Natural killer cell treated with Interleukin-12 subunit alpha and Interleukin-12 subunit beta and Interleukin-15 and Interleukin-18, amount 100 ng/mL, for 72 hours (primary cell): Measurements from ENCODE around the gene NLRC5. TPM values are rescaled to one million over a fixed set of nuclear protein-coding genes. Genes with fewer than 3 reads are reported as not detected.

ENCODE experiments used
- ATAC-seq, 2 donors: fragments of 150-1000 bp; cut with Tn5 transposase in 1 of 2; sonication (Bioruptor Pico), chemical (Tn5 transposase) in 1 of 2; 2 replicates each; pipeline ENCODE4 v1.10.0; 2021
- DNase-seq: peaks from one replicate; pipeline ENCODE4 v3.0.0; 2022; ENCODE audit warnings: low spot score
- H3K27ac Mint-ChIP-seq, 2 donors: 1 replicate in 1 of 2; 2 replicates in 1 of 2; pipeline ENCODE4 v1.8.0; 2022; ENCODE audit warnings: mixed read lengths in 2 of 2, mild to moderate bottlenecking in 1 of 2, moderate library complexity in 1 of 2
- H3K27me3 Mint-ChIP-seq, 2 donors: 1 replicate in 1 of 2; 2 replicates in 1 of 2; pipeline ENCODE4 v1.8.0; 2022; ENCODE audit warnings: mixed read lengths in 2 of 2
- H3K36me3 Mint-ChIP-seq: one replicate; pipeline ENCODE4 v1.8.0; 2022; ENCODE audit warnings: mixed read lengths
- H3K4me1 Mint-ChIP-seq, 2 donors: 1 replicate in 1 of 2; 2 replicates in 1 of 2; pipeline ENCODE4 v1.8.0; 2022; ENCODE audit warnings: low read depth in 2 of 2, mixed read lengths in 2 of 2, mild to moderate bottlenecking in 1 of 2
- H3K4me3 Mint-ChIP-seq: one replicate; pipeline ENCODE4 v1.8.0; 2022; ENCODE audit warnings: mixed read lengths
- H3K9me3 Mint-ChIP-seq: 2 replicates; pipeline ENCODE4 v1.8.0; 2022; ENCODE audit warnings: mixed read lengths
- total RNA-seq, 2 donors: library from RNA; stranded (reverse); gene quantifications; one replicate each; pipeline ENCODE4 v1.2.3, GENCODE V29; 2022

Gene NLRC5, protein sequence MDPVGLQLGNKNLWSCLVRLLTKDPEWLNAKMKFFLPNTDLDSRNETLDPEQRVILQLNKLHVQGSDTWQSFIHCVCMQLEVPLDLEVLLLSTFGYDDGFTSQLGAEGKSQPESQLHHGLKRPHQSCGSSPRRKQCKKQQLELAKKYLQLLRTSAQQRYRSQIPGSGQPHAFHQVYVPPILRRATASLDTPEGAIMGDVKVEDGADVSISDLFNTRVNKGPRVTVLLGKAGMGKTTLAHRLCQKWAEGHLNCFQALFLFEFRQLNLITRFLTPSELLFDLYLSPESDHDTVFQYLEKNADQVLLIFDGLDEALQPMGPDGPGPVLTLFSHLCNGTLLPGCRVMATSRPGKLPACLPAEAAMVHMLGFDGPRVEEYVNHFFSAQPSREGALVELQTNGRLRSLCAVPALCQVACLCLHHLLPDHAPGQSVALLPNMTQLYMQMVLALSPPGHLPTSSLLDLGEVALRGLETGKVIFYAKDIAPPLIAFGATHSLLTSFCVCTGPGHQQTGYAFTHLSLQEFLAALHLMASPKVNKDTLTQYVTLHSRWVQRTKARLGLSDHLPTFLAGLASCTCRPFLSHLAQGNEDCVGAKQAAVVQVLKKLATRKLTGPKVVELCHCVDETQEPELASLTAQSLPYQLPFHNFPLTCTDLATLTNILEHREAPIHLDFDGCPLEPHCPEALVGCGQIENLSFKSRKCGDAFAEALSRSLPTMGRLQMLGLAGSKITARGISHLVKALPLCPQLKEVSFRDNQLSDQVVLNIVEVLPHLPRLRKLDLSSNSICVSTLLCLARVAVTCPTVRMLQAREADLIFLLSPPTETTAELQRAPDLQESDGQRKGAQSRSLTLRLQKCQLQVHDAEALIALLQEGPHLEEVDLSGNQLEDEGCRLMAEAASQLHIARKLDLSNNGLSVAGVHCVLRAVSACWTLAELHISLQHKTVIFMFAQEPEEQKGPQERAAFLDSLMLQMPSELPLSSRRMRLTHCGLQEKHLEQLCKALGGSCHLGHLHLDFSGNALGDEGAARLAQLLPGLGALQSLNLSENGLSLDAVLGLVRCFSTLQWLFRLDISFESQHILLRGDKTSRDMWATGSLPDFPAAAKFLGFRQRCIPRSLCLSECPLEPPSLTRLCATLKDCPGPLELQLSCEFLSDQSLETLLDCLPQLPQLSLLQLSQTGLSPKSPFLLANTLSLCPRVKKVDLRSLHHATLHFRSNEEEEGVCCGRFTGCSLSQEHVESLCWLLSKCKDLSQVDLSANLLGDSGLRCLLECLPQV (N-terminal part only)
- 100 to 1,000 TPM; 190 to 316 TPM for total RNA-seq

DNA sequence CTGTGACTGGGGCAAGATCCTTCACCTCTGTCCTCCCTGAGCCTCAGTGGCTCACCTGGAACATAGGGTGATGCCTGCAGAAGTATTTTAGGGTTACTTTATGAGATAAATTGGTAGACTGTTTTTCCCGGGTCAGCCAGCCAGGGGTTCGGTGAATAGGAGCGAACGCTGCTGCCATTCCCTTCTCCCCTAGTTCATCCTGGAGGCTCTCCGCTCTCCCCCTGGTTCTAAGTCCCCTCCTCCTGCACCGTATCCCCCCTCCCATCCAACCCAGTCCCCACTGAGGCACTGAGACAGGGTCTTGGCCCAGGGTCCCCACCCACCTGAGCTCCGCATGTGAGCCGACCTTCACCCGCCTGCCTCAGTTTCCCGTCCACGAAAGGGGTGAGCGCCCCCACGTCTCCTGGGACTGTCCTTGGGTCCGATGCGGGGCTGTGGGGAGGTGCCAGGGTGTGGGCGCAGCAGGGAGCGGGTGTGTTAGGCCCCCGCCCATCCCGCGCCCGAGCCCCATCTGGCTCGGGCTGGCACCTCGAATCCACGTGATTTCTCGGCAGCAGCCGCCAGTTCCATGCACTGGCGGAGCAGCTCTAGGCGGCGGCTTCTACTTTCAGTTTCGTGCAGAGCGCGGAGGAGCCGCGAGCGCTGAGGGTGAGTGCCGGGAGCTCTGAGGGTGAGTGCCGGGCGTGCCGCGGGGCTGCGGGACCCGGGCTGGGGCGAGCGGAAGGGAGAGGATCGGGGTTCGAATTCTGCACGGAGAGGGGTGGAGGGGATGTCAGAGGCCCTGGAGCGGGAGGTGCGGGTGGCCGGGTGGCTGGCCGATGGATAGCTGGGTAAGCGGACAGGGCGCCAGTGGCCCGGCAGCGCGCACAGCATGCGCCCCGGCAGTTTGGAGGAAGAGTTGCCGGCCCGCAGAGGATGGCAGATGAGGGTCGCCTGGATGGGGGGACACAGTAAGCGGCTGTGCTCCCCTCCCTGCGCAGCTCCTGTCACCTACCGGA lies at the start of gene NLRC5:
TSS of gene NLRC5 (plus strand) at position 610 of the 998 bp plus-strand sequence. CDS start 31,156 bp downstream, outside the sequence.
- H3K4me3 Mint-ChIP-seq: peak within 1 kb of the TSS; percentile 99
- peak within 1 kb of the TSS; percentile 99 for H3K27ac Mint-ChIP-seq
- H3K27me3 Mint-ChIP-seq: no peaks in the 10 kb centered on the region
- H3K4me1 Mint-ChIP-seq: peaks cover 63 to 73% of the 10 kb centered on the region in 2 donors
- peaks cover 31% of the 10 kb centered on the region for H3K36me3 Mint-ChIP-seq
- H3K9me3 Mint-ChIP-seq: no peaks in the 10 kb centered on the region
- DNase-seq: peak; percentile 96
- peak; percentile 92 to 94 for ATAC-seq

DNA sequence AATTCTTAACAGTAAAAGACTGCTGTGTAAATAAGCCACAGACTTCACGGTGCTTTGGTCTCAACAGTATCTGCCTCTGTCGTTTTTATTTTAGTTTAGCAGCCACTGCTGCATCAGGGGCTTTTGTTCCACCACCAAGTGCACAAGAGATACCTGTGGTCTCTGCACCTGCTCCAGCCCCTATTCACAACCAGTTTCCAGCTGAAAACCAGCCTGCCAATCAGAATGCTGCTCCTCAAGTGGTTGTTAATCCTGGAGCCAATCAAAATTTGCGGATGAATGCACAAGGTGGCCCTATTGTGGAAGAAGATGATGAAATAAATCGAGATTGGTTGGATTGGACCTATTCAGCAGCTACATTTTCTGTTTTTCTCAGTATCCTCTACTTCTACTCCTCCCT lies 49.6 kb upstream of the NLRC5 start:
- no peak for DNase-seq
- H3K27ac Mint-ChIP-seq: peak overlapping the region; percentile 85 to 87
- no peaks in the 10 kb centered on the region for H3K27me3 Mint-ChIP-seq
- H3K4me3 Mint-ChIP-seq: peak overlapping the region; percentile 74
- no peaks in the 10 kb centered on the region for H3K9me3 Mint-ChIP-seq
- peaks cover 45 to 61% of the 10 kb centered on the region in 2 donors for H3K4me1 Mint-ChIP-seq
- no peak for ATAC-seq
- peaks cover 55% of the 10 kb centered on the region for H3K36me3 Mint-ChIP-seq

DNA sequence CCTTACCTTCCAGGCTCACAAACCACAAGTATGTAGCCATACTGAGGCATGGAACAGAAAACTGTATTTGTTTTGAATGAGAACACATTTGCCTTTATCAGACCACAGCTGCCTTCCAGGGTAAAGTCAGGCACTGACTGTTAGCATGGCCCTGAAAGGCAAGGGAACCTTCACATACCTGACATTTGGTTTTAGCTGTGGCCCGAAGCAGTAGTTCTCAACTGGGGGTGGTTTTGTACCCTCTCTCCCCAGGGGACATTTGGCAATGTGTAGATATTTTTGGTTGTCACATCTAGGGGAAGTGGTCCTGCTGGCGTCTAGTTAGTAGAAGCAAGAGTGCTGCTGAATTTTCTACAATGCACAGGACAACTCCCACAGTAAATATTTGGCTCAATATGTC lies 48.3 kb upstream of the NLRC5 start:
- H3K27ac Mint-ChIP-seq: no peak overlapping the region
- H3K4me3 Mint-ChIP-seq: no peak overlapping the region
- no peaks in the 10 kb centered on the region for H3K27me3 Mint-ChIP-seq
- H3K36me3 Mint-ChIP-seq: peaks cover 43% of the 10 kb centered on the region
- no peak for ATAC-seq
- H3K9me3 Mint-ChIP-seq: no peaks in the 10 kb centered on the region
- DNase-seq: no peak
- peaks cover 36 to 54% of the 10 kb centered on the region in 2 donors for H3K4me1 Mint-ChIP-seq

DNA sequence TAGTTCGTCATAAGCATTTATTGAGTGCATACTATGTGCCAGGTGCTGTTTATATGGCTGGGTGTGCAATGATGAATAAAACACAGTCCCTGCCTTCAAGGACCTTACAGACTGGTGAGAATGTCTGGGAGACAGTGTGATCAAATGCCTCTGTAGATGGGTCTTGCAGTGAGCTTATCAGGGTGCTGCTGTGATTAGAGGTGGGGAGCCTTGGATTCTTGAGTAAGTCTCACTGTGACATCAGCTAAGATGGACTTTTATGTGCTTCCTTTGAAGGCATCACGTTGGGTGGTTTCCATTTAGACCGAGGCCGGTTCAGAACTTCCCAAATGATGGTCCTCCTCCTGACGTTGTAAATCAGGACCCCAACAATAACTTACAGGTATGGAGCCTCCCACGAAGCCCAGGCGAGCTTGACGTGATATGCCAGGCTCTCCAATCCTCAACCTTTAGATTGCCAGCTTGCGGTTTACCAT lies 47.5 kb upstream of the NLRC5 start:
- H3K36me3 Mint-ChIP-seq: peaks cover 39% of the 10 kb centered on the region
- no peak overlapping the region for H3K4me3 Mint-ChIP-seq
- ATAC-seq: no peak
- peaks cover 34 to 50% of the 10 kb centered on the region in 2 donors for H3K4me1 Mint-ChIP-seq
- no peaks in the 10 kb centered on the region for H3K27me3 Mint-ChIP-seq
- H3K9me3 Mint-ChIP-seq: no peaks in the 10 kb centered on the region
- no peak overlapping the region for H3K27ac Mint-ChIP-seq
- DNase-seq: no peak

DNA sequence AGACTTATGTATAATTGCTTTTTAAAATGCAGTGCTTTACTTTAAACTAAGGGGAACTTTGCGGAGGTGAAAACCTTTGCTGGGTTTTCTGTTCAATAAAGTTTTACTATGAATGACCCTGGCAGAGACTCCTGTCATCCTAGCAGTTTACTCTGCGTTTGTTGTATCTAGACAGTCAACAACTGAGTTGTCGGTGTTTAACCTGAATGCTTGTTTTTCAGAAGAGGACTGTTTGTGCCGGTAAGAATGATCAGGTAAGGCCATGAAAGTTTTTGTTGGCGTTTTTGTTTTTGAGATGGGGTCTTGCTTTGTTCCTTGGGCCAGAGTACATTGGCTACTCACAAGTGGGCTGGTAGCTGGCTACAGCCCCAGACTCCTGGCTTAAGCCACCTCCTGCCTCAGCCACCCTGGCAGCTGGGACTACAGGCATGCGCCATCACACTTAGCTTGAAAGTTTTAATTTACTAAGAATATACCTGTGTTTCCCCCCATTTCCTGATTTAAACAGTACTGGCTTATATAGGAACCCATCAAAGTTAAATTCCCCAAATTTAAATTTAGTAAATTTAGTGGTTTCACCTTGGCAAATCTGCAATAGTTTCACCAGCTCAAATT lies 45.5 kb upstream of the NLRC5 start:
- Mint-ChIP-seq H3K36me3 (peaks cover 20% of the 10 kb centered on the region), H3K27me3 (no peaks in the 10 kb centered on the region), H3K9me3 (no peaks in the 10 kb centered on the region), H3K27ac (peak overlapping the region in 1 of 2 donors; percentile 78), H3K4me3 (no peak overlapping the region), H3K4me1 (peaks cover 25 to 31% of the 10 kb centered on the region in 2 donors)
- ATAC-seq (no peak), DNase-seq (no peak)

DNA sequence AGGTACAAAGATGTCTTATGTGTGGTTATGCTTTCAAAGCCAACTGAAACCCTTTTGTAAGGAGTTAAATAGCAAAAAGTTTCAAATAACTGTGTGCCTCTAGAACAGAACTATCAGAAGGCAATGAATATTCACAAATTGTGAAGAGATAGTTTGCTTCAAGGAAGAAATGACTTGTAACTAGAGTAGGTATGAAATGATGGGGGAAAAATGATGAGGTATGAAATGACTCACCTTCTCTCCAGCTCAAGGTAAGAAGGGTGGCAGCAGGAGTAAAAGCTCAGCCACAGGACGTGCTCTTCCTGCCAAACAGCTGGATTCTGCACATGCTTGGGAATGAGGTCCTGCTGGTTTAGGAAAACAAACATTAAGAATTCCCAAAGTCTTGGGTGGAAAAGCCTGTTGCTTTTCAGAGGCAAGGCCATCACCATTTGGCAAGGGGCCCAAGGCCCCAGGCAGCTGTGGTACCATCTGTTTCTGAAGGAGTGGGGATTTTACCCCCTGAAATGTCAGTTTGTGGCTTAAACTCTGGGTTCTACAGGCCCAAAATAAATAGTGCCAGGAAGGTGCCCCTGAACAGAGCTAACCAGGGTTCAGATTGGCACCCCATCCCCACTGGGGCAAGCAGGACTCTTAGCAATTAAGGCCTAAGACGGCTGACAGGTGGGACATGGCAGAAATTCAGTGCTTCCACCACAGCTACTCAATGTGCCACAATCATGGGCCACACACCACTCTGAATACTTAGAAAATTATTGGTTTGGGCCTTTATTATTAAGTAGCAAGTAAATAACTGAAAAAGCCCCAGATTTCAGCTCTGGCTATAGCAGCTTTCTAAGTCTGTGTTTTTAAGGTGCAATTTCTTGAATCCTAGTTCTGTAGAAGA lies 44.2 kb upstream of the NLRC5 start:
- peaks cover 7% of the 10 kb centered on the region for H3K36me3 Mint-ChIP-seq
- no peaks in the 10 kb centered on the region for H3K9me3 Mint-ChIP-seq
- DNase-seq (no peak), ATAC-seq (peak in 1 of 2 donors; percentile 78)
- peaks cover 19 to 21% of the 10 kb centered on the region in 2 donors for H3K4me1 Mint-ChIP-seq
- no peaks in the 10 kb centered on the region for H3K27me3 Mint-ChIP-seq
- peak overlapping the region; percentile 44 for H3K4me3 Mint-ChIP-seq
- H3K27ac Mint-ChIP-seq: peak overlapping the region; percentile 68 to 78

DNA sequence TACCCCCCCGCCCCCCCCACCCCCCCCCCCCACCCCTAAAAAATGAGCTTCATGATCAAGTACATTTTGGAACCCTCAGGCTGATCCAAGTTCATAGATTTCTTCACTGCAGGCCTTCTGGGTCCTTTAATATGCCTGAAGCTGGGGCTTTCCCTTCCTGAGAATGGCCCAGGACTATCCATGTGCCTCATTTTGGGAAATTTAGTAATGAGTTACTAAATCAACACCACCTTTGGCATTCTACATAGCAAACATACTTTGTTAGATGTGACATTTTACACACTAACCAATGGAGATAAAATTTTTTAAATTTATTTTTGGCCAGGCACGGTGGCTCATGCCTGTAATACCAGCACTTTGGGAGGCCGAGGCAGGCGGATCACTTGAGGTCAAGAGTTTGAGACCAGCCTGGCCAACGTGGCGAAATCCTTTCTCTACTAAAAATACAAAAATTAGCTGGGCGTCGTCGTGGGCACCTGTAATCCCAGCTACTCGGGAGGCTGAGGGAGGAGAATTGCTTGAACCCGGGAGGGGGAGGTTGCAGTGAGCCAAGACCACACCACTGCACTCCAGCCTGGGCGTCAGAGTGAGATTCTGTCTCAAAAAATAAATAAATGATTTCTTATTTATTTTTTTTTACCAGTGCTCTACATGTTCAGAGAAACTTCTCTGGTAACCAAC lies 43.4 kb upstream of the NLRC5 start:
- Mint-ChIP-seq H3K4me3 (no peak overlapping the region), H3K9me3 (no peaks in the 10 kb centered on the region), H3K4me1 (peaks cover 24 to 26% of the 10 kb centered on the region in 2 donors), H3K36me3 (peaks cover 5% of the 10 kb centered on the region), H3K27ac (no peak overlapping the region), H3K27me3 (no peaks in the 10 kb centered on the region)
- ATAC-seq (no peak), DNase-seq (no peak)

DNA sequence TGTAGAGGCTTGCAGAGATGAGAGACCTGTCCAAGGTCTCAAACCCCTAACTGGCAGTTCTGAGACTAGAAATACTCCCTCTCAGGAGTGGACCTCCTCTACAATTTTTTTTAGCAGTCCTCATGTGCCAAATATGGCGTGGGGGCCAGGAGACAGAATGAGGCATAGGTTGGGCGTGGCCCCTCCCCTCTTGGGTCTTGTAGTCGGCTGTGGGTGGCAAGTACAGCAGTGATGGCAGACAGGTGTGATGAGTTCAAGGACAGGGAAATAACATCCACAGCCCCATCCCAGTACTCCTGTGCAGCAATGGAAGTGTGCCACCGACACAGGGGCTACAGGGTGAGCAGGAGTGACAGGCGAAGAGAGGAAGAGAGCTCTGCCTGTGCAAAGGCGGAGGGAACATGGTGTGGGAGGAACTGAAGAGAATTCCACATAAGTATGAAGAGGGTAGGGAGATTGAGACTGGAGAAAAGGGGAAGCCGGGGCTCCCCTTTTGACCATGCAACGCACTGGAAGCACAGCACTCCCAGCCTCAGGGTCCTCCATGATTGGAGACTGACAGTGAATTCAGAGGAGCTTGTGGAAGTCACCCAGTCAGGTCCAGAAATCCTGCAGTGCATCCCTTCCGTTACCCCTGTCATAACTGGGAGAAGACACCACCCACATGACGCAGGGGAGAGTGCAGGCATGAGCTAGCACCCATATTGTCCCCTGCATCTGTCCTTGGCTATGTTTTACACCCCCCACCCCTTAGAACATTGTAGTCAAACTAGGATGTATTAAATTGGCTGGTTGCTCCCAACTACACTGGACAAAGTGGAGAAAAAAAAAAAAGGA lies 42.4 kb upstream of the NLRC5 start:
- DNase-seq (no peak), ATAC-seq (no peak)
- peaks cover 5% of the 10 kb centered on the region for H3K36me3 Mint-ChIP-seq
- peak overlapping the region in 1 of 2 donors; percentile 22 for H3K27ac Mint-ChIP-seq
- no peaks in the 10 kb centered on the region for H3K27me3 Mint-ChIP-seq
- H3K4me1 Mint-ChIP-seq: peaks cover 27 to 32% of the 10 kb centered on the region in 2 donors
- no peaks in the 10 kb centered on the region for H3K9me3 Mint-ChIP-seq
- no peak overlapping the region for H3K4me3 Mint-ChIP-seq

DNA sequence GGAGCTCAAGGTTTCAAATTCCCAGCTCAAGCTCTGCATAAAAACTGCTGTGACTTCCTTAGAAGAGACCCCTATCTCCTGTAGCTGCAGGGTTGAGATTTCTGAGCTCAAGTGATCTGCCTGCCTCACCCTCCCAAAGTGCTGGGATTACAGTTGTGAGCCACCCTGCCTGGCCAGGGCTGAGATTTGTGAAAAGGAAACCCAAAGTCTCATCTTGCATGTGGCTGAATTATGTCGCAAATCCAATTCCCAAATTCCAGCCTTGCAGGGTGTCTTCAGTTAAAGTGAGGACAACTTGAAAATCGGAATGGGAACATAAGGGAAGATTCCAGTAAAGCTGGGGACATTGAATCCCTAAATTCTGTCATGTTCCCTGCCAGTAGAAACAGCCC lies 41.8 kb upstream of the NLRC5 start:
- ATAC-seq: no peak
- Mint-ChIP-seq H3K4me1 (peaks cover 27 to 32% of the 10 kb centered on the region in 2 donors), H3K27ac (no peak overlapping the region), H3K27me3 (no peaks in the 10 kb centered on the region), H3K36me3 (peaks cover 5% of the 10 kb centered on the region), H3K9me3 (no peaks in the 10 kb centered on the region), H3K4me3 (no peak overlapping the region)
- no peak for DNase-seq

DNA sequence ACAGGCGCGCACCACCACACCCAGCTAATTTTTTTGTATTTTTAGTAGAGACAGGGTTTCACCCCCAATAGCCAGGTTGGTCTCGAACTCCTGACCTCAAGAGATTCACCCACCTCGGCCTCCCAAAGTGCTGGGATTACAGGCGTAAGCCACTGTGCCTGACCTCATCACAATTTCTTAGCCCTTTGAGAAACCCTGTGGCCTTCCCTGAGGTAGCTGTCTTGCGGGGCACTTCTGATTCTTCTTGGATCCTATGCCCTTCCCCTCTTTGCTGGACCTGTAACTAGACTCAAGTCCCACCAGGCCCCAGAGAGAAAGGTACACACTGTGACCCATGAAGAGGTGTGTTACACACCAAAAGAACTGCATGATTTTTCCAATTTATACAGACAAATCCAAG lies 41.1 kb upstream of the NLRC5 start:
- H3K4me3 Mint-ChIP-seq: no peak overlapping the region
- no peaks in the 10 kb centered on the region for H3K9me3 Mint-ChIP-seq
- H3K27me3 Mint-ChIP-seq: no peaks in the 10 kb centered on the region
- peaks cover under 1% of the 10 kb centered on the region for H3K36me3 Mint-ChIP-seq
- peaks cover 23 to 27% of the 10 kb centered on the region in 2 donors for H3K4me1 Mint-ChIP-seq
- DNase-seq (no peak), ATAC-seq (no peak)
- H3K27ac Mint-ChIP-seq: no peak overlapping the region
